Activated B cell treated with CpG ODN at 0.5 μM for 24 hours (primary cell): ENCODE results near the gene TTC32. TPM values are rescaled to one million over a fixed set of nuclear protein-coding genes. Genes with fewer than 3 reads are reported as not detected.

ENCODE experiments used
- ATAC-seq: fragments of 200-7000 bp; cut with Tn5 transposase; one replicate; pipeline ENCODE4 v1.10.0; 2021; ENCODE audit warnings: low read depth, mild to moderate bottlenecking, moderate library complexity
- CTCF ChIA-PET: fragments of 350-600 bp; sonication (Branson Sonifier 250); formaldehyde crosslinking; loops from one replicate; lab custom pipeline; 2021; ENCODE audit warnings: antibody characterized with exemption; lab: Charles Lee
- POLR2A ChIA-PET: fragments of 350-600 bp; sonication (Branson Sonifier 250); formaldehyde crosslinking; loops from one replicate; lab custom pipeline; 2021; ENCODE audit warnings: antibody characterized with exemption; lab: Charles Lee
- DNase-seq: peaks from one replicate; pipeline ENCODE4 v3.0.0; 2022
- H3K27ac Mint-ChIP-seq: one replicate; pipeline ENCODE4 v1.8.0; 2020; ENCODE audit warnings: mixed read lengths
- H3K27me3 Mint-ChIP-seq: one replicate; pipeline ENCODE4 v1.8.0; 2021; ENCODE audit warnings: mixed read lengths
- H3K36me3 Mint-ChIP-seq: one replicate; pipeline ENCODE4 v1.8.0; 2021; ENCODE audit warnings: low read depth, mixed read lengths
- H3K4me1 Mint-ChIP-seq: one replicate; pipeline ENCODE4 v1.8.0; 2021; ENCODE audit warnings: mixed read lengths
- H3K4me3 Mint-ChIP-seq: one replicate; pipeline ENCODE4 v1.8.0; 2020; ENCODE audit warnings: mild to moderate bottlenecking, mixed read lengths
- H3K9me3 Mint-ChIP-seq: one replicate; pipeline ENCODE4 v1.8.0; 2020; ENCODE audit warnings: mixed read lengths
- intact Hi-C: fragments of 100-400 bp; cut with micrococcal nuclease; formaldehyde crosslinking; loops from one replicate; pipeline ENCODE4 v1.15.1; 2024
- total RNA-seq: library from RNA; stranded (reverse); gene quantifications from 2 replicates; pipeline ENCODE4 v1.2.3, GENCODE V29; 2022
- TF ChIP-seq, protein P1 (sequence below): fragments of 200-600 bp; IDR thresholded peaks from one replicate; pipeline ENCODE4 v1.8.0; 2022; ENCODE audit warnings: antibody characterized with exemption, mild to moderate bottlenecking

Gene TTC32
- total RNA-seq, 1 donor from 2014 or later, result 22.8 TPM

DNA sequence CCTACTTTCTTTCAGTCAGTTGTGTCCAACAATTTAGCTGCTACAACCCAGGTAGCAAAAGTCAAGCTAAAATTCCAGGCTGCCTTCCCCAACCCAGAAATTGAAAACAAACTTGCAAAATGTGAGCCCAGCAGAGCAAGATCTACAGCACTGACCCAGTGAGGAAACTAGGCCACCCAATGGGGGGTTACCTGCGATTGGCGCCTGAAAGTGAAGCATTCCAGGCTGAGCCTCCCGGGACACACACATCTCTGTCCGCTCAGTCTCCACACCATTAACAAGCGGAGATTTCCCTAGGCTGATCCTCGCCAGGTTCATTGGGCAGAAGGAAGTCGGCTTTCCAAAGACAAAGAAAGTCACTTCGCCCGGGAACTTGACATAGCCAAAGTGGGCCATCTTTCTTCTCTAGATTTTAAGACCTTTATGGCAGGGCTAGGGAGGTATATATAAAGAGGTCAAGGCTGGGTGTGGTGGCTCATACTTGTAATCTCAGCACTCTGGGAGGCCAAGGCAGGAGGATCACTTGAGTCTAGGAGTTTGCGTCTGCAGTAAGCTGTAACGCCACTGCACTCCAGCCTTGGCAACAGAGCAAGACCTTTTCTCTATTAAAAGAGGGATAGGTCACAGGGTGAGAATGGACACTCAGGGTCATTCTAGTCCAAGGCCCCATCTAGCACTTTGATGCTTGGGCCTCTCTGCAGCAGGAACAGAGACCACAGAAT lies 53.6 kb downstream of the TTC32 start:
- H3K27me3 Mint-ChIP-seq, result peaks cover 4% of the 10 kb centered on the region
- no peak overlapping the region for H3K27ac Mint-ChIP-seq
- H3K36me3 Mint-ChIP-seq, result no peaks in the 10 kb centered on the region
- ChIA-PET POLR2A (no interaction called here), CTCF (no interaction called here)
- ATAC-seq (no peak), DNase-seq (no peak)
- H3K9me3 Mint-ChIP-seq, result peaks cover 2% of the 10 kb centered on the region
- H3K4me1 Mint-ChIP-seq, result no peaks in the 10 kb centered on the region
- TF ChIP-seq, protein P1, sequence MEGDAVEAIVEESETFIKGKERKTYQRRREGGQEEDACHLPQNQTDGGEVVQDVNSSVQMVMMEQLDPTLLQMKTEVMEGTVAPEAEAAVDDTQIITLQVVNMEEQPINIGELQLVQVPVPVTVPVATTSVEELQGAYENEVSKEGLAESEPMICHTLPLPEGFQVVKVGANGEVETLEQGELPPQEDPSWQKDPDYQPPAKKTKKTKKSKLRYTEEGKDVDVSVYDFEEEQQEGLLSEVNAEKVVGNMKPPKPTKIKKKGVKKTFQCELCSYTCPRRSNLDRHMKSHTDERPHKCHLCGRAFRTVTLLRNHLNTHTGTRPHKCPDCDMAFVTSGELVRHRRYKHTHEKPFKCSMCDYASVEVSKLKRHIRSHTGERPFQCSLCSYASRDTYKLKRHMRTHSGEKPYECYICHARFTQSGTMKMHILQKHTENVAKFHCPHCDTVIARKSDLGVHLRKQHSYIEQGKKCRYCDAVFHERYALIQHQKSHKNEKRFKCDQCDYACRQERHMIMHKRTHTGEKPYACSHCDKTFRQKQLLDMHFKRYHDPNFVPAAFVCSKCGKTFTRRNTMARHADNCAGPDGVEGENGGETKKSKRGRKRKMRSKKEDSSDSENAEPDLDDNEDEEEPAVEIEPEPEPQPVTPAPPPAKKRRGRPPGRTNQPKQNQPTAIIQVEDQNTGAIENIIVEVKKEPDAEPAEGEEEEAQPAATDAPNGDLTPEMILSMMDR, result no peak
- no peak overlapping the region for H3K4me3 Mint-ChIP-seq
- intact Hi-C loops, result no loop called here

DNA sequence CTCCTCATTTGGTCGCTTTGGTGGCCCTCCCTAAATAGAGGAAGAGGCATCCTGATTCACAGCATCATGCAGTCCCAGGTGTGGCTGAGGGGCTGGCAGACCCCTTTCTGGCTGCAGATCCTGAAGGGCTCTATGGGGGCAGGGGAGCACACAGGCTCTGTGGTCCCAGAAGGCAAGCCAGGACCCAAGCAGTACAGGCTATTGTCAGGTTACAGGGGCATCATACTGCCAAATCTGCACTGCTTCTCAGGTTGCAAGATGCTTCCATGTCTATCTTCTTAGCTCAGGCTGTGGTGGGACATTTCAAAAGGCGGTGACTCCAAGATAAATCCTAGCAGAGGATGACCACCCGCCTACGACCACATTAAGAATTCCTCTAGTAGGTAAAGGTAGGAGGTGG lies 54.3 kb downstream of the TTC32 start:
- H3K27ac Mint-ChIP-seq, result no peak overlapping the region
- peaks cover 2% of the 10 kb centered on the region for H3K9me3 Mint-ChIP-seq
- TF ChIP-seq, protein P1, result no peak
- H3K4me1 Mint-ChIP-seq, result no peaks in the 10 kb centered on the region
- CTCF ChIA-PET, result no interaction called here
- H3K27me3 Mint-ChIP-seq, result peaks cover 4% of the 10 kb centered on the region
- POLR2A ChIA-PET, result no interaction called here
- intact Hi-C loops, result no loop called here
- no peaks in the 10 kb centered on the region for H3K36me3 Mint-ChIP-seq
- no peak overlapping the region for H3K4me3 Mint-ChIP-seq
- ATAC-seq, result no peak
- no peak for DNase-seq

Other genes starting within 250 kb of the TTC32 start
- gene WDR35, start 88.1 kb upstream of the TTC32 start, total RNA-seq, result 8.1 and 8.2 TPM in 2 replicates
- not detected in 2 replicates for gene MATN3, start 110.7 kb upstream of the TTC32 start, total RNA-seq
- gene LAPTM4A, start 149.6 kb upstream of the TTC32 start, total RNA-seq, result 47.2 and 48.8 TPM in 2 replicates